IPS-20b (cell line): Measurements from ENCODE around the gene TMEM72.

ENCODE experiments used
- H3K27ac ChIP-seq: one replicate; pipeline ENCODE4 v1.5.1; 2013; ENCODE audit warnings: low read length
- H3K27me3 ChIP-seq: 2 replicates; pipeline ENCODE4 v1.6.1; 2013; ENCODE audit warnings: mild to moderate bottlenecking, low read length, inconsistent platforms; ENCODE audit not compliant: insufficient read depth
- H3K36me3 ChIP-seq: 2 replicates; pipeline ENCODE4 v1.6.1; 2013; ENCODE audit warnings: low read depth, mild to moderate bottlenecking, inconsistent platforms, low read length, moderate library complexity; ENCODE audit not compliant: insufficient read depth
- H3K4me1 ChIP-seq: 2 replicates; pipeline ENCODE4 v1.6.1; 2013; ENCODE audit warnings: mild to moderate bottlenecking, control low read depth, inconsistent platforms, low read length, moderate library complexity; ENCODE audit not compliant: insufficient read depth
- H3K4me3 ChIP-seq: 2 replicates; pipeline ENCODE4 v1.5.1; 2013; ENCODE audit warnings: mild to moderate bottlenecking, low read length, inconsistent platforms
- H3K9ac ChIP-seq: 2 replicates; pipeline ENCODE4 v1.6.1; 2013; ENCODE audit warnings: low read depth, mild to moderate bottlenecking, inconsistent platforms, low read length, moderate library complexity
- H3K9me3 ChIP-seq: 2 replicates; pipeline ENCODE4 v1.6.1; 2013; ENCODE audit warnings: mild to moderate bottlenecking, low read depth, low read length, inconsistent platforms; ENCODE audit not compliant: insufficient read depth

TMEM72 gene

DNA sequence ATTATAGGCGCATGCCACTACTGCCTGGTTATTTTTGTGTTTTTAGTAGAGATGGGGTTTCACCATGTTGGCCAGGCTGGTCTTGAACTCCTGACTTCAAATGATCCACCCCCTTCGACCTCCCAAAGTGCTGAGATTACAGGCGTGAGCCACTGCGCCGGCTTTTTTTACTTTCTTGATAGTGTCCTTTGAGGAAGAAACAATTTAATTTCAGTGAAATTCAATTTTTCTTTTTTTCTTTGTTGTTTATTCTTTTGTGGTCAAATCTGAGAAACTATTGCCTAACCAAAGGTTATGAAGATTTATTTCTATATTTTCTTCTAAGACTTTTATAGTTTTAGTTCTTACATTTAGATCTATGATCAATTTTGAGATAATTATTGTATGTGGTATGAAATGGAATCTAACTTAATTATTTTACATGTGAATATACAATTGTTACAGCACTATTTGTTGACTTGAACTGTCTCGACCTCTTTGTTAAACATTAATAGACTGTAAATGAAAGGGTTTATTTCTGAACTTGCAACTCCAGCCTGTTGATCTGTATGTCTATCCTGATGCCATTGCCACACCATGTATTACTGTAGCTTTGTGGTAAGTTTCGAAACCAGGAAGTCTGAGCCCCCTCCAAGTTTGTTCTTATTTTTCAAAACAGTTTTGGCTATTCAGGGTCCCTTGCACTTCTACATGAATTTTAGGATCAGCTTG lies 28.7 kb downstream of the TMEM72 start:
- Histone ChIP-seq H3K9ac (no peak overlapping the region), H3K27me3 (no peaks in the 10 kb centered on the region), H3K36me3 (no peaks in the 10 kb centered on the region), H3K9me3 (peaks cover 9% of the 10 kb centered on the region; the same call in 1 of the 2 replicates), H3K27ac (no peak overlapping the region), H3K4me1 (no peaks in the 10 kb centered on the region), H3K4me3 (no peak overlapping the region)

DNA sequence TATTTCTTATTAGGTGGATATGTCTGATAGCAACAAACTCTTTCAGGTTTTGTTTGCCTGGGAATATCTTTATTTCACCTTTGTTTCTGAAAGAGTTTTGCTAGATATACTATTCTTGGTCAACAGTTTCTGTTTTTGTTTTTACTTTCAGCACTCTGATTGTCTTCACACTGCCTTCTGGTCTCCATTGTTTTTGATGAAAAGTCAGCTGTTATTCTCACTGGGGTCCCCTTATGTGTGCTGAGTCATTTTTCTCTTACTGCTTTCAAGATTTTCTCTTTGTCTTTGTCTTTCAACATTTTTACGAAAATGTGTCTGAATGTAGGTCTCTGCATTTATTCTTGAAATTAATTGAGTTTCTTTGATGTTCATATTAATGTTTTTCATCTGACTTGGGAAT lies 33.2 kb downstream of the TMEM72 start:
- H3K4me1 ChIP-seq = no peaks in the 10 kb centered on the region
- H3K9ac ChIP-seq = no peak overlapping the region
- H3K9me3 ChIP-seq = peaks cover 12% of the 10 kb centered on the region

DNA sequence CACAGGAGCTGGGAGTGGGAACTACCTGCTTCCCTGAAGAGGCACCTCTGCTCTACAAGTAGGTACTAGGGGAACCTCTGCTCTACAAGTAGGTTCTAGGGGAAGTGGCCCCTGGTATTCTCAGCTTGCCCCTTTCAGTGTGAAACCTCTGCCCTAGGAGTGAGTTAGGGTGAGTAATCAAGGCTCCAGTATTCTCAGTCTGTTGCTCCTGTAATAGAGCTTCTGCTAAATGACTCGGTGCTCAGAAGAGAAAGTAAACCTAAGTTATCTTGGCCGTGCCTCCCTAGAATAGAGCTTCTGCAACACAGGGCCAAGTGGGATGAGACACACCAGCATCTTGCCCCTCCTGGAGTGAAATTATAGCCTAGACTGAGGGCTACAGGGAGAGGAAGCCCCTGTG lies 35.1 kb downstream of the TMEM72 start:
- Histone ChIP-seq H3K4me1 (no peaks in the 10 kb centered on the region), H3K36me3 (no peaks in the 10 kb centered on the region), H3K9me3 (peaks cover 12% of the 10 kb centered on the region), H3K9ac (no peak overlapping the region), H3K27ac (no peak overlapping the region), H3K27me3 (no peaks in the 10 kb centered on the region), H3K4me3 (no peak overlapping the region)

More for the DNA sequence above, 33.2 kb downstream of the TMEM72 start:
- Histone ChIP-seq H3K4me3 (no peak overlapping the region), H3K27me3 (no peaks in the 10 kb centered on the region), H3K27ac (no peak overlapping the region), H3K36me3 (no peaks in the 10 kb centered on the region)

DNA sequence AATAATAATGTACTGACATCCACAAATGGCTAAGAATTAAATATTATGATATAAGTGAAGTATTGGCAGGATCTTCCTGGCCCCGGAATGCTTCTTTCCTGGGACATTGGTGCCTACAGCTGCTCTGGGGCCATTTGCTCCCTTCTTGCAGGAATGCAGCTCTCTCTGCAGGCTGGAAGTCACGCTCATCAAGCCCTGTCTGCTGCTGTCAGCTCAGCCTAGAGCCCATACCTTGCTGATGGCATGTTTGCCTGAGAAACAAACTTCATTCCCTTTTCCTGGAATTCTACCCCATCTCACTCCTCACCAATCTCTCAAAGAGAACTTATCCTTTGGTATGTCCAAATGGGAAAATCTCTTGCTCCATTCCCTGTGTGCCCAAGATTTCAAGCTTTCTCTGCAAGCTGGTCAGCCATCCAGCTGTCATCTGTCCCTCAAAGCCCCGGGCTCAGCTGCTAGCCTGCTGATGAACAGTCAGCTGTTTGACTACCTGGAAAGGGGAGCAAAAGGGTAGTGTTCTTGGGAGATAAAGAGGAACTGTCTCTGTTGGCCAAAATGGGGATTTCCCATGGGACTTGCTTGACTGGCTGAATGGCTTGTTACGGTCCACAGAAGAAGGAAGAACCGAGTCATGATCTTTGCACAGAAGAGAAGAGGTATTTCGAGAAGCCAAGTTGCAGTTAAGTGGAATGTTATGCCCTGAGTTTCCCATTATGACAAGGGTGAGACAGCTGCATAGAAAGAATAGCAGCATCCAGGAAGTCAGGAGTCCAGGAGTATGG lies 36.4 kb downstream of the TMEM72 start:
- H3K4me1 ChIP-seq = peaks cover 3% of the 10 kb centered on the region; the same call in 1 of the 2 replicates
- no peak overlapping the region for H3K9ac ChIP-seq
- no peak overlapping the region for H3K4me3 ChIP-seq
- no peaks in the 10 kb centered on the region for H3K27me3 ChIP-seq
- peaks cover 12% of the 10 kb centered on the region for H3K9me3 ChIP-seq
- no peak overlapping the region for H3K27ac ChIP-seq
- no peaks in the 10 kb centered on the region for H3K36me3 ChIP-seq

DNA sequence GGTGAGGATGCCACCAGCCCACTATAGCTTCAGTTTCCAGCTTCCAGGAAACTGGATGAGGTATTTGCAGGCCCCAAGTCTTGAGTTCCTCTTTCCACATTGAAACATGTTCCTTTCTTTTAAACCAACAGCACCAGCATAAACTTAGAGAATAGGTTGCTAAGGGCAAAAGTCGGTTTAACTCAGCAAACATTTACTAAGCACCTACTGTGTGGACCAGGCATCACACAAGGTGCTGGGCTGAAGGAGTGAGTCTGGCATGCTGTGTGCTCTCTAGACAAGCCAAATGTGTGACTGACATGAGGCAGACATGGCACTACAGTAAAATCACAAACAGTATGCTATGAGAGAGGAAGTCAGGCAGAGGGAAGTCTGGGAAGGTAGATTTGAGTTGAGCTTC lies 37.5 kb downstream of the TMEM72 start:
- no peaks in the 10 kb centered on the region for H3K27me3 ChIP-seq
- H3K27ac ChIP-seq = no peak overlapping the region
- H3K4me3 ChIP-seq = no peak overlapping the region
- no peaks in the 10 kb centered on the region for H3K36me3 ChIP-seq
- peaks cover 12% of the 10 kb centered on the region for H3K9me3 ChIP-seq
- no peak overlapping the region for H3K9ac ChIP-seq
- peaks cover 10% of the 10 kb centered on the region; the same call in 1 of the 2 replicates for H3K4me1 ChIP-seq

DNA sequence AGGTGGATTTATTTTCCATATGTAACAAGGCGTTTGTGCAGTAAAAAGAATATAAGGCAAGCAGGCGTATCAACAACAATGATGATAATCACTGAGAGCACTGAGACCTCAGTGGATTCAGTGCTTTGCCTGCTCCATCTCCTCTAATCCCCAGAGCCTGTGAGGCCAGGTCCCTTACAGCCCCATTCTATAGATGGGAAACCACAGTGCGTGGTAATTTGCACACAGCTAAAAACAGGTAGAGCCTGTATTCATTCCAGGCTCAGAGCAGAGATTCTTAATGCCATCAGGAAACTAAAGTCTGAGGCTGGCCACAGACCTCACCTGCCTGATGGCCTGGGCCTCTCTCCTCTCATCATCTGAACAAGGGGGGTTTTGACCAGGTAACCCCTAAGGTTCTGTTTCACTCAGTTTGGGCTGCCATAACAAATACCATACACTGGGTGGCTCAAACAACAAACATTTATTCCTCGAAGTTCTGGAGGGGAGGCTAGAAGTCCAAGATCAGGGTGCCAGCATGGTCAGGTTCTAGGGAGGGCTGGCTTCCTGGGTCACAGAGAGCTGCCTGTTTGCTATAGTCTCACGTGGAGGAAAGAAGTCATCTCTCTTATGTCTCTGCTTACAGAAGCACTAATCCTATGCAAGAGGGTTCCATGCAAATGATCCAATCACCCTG lies 38.1 kb downstream of the TMEM72 start:
- Histone ChIP-seq H3K4me1 (peaks cover 10% of the 10 kb centered on the region; the same call in 1 of the 2 replicates), H3K9ac (no peak overlapping the region), H3K27ac (no peak overlapping the region), H3K4me3 (no peak overlapping the region), H3K36me3 (no peaks in the 10 kb centered on the region), H3K9me3 (peaks cover 9% of the 10 kb centered on the region), H3K27me3 (no peaks in the 10 kb centered on the region)

DNA sequence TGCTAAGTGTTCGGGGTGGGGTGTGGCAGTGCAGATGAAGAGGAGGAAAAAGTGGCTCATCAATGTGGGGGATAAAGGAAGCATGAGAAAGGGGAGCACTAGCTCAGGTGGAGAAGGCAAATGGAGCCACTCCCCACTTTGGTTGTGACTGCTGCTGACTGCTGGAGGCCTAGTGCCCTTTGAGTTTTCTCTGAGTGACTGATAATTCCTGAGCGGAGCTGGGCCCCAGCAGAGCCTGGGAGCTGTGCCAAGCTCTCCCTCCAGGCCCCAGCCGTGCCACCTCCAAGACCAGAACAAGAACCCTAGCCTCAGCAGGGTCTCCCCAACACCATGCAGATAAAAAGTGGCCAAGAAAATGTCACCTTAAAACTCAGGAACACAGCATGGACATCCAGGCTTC lies 38.8 kb downstream of the TMEM72 start:
- no peak overlapping the region for H3K9ac ChIP-seq
- no peak overlapping the region for H3K27ac ChIP-seq
- H3K27me3 ChIP-seq = no peaks in the 10 kb centered on the region
- no peak overlapping the region for H3K4me3 ChIP-seq
- no peaks in the 10 kb centered on the region for H3K36me3 ChIP-seq
- peaks cover 10% of the 10 kb centered on the region; the same call in 1 of the 2 replicates for H3K4me1 ChIP-seq
- peaks cover 3% of the 10 kb centered on the region; the same call in 1 of the 2 replicates for H3K9me3 ChIP-seq

DNA sequence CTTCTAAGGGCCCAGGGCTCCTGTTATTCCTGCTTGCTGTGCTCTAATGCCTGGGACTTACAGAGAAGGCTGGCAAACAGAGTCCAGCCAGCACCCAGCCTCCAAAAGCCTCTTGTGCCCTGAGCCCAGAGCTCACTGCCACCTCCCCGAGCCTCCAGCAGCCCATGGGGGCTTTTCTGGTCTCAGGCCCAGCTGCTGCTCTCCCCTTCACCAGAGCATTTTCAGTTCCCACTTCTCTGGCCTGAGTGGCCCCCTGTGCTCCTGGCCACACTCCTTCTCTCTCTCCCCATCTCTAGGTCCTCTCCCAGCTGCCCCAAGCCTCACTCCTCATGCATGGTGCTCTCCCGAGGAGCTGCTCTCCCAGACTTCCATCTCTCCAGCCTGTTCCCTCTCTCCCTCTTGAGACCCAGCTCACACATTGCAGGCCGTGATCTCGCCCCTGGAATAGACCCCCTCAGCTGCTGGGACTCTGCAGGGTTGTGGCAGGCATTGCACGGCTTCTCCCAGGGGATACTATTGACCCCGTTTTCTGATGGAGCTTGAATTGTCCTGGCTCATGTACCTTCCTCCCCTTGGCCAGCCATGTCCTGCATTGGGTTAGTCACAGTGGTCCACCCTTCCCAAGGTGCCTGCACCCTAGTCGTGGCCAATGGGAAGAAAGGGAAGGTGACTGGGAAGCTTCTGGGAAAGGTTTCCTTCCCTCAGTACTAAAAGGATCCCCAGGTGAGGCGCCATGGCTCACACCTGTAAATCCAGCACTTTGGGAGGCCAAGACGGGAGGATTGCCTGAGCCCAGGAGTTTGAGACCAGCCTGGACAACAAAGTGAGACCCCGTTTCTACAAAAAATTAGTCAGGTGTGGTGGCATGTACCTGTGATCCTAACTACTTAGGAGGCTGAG lies 39.4 kb downstream of the TMEM72 start:
- peaks cover 10% of the 10 kb centered on the region; the same call in 1 of the 2 replicates for H3K4me1 ChIP-seq
- H3K9ac ChIP-seq = no peak overlapping the region
- H3K9me3 ChIP-seq = no peaks in the 10 kb centered on the region
- no peak overlapping the region for H3K27ac ChIP-seq
- H3K4me3 ChIP-seq = no peak overlapping the region
- no peaks in the 10 kb centered on the region for H3K27me3 ChIP-seq
- H3K36me3 ChIP-seq = no peaks in the 10 kb centered on the region

DNA sequence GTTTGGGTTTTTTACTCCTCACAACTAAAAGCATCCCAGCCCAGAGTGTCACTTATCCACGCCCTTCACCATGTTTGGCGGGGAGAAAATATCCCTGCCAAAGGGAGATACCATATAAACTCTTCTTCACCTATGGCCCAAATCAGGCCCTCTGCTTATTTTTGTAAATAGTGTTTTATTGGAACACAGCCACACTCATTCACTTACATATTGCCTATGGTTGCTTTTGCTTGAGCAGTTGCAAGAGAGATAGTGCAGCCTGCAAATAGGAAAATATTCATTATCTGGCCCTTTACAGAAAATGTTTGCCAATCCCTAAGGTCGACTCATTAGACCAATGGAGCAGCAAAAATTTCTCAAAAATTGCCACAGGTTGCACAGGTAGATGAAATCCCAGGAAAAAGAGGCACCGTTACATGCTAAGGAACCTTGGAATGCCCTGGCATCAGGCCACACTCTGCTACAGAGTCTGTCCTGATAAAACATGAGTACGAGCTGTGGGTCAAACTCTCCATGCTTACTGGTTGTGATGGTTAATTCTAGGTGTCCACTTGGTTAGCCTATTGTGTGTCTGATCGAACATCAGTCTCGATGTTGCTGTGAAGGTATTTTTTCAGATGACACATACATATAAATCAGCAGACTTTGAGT lies 40.6 kb downstream of the TMEM72 start:
- Histone ChIP-seq H3K4me1 (peaks cover 10% of the 10 kb centered on the region; the same call in 1 of the 2 replicates), H3K4me3 (no peak overlapping the region), H3K27me3 (no peaks in the 10 kb centered on the region), H3K9me3 (no peaks in the 10 kb centered on the region), H3K27ac (no peak overlapping the region), H3K36me3 (no peaks in the 10 kb centered on the region), H3K9ac (no peak overlapping the region)

DNA sequence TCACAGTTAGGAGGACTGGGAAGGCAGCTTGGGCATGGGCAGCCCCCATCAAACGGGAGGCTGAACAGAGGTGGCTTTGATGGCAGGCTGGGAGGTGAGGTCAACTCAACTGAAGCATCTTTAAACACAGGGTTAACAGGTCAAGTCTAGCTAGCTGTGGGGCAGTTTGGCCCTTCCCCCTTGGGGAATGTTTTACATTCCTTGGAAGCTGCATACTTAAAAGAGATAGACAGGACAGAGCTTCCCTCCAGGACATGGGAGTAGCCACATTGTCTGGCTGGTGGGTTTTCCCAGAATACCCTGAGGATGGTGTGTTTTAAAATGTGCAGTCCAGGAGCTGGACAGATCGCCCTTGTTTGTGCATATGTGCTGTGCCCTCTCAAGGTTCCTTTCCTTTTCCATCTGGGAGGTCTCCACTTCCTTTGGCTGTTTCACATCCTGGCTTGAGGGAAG lies 41.7 kb downstream of the TMEM72 start:
- Histone ChIP-seq H3K9ac (no peak overlapping the region), H3K36me3 (no peaks in the 10 kb centered on the region)

More for the DNA sequence above, 41.7 kb downstream of the TMEM72 start:
- Histone ChIP-seq H3K4me3 (no peak overlapping the region), H3K27ac (no peak overlapping the region), H3K27me3 (no peaks in the 10 kb centered on the region), H3K4me1 (peaks cover 10% of the 10 kb centered on the region; the same call in 1 of the 2 replicates), H3K9me3 (no peaks in the 10 kb centered on the region)
